ENCODE data around the gene SLC44A3.
A peak's percentile ranks its signal among the peaks of the same experiment; 100 is the strongest.

Gene SLC44A3

GRCh38 chr1:94919241-94920030 lies 99.3 kb downstream of the SLC44A3 start:
- Histone ChIP-seq H3K4me1 (ENCODE audit: insufficient read depth, low read length) (peaks cover 18% of the 10 kb centered on the region), H3K4me3 (ENCODE audit: low read length) (no peak overlapping the region), H2AFZ (ENCODE audit: low read depth, low read length) (no peak overlapping the region), H3K36me3 (ENCODE audit: insufficient read depth, low read length) (peaks cover 55% of the 10 kb centered on the region), H3K9me3 (ENCODE audit: low read length) (peaks cover 9% of the 10 kb centered on the region), H3K27me3 (ENCODE audit: insufficient read depth, low read length) (no peaks in the 10 kb centered on the region)

DNA sequence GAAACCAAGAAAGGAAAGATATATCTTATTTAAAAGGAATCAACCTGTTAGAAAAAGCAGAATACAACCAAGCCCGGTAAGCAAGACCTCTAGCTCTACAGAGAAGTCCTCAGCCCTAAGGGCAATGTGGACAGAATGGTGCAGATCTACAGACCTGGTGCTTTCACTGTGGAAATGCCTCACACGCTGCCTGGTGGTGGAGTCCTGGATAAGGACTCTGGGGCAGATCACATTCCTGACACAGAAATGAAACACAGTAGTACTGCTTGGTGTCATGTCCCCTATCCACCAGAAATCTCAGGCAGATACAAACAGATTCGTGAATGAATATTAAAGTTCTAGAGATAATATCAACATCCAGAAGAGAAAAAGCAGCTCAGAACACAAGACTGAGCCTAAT lies 99.9 kb downstream of the SLC44A3 start:
- peaks cover 54% of the 10 kb centered on the region for H3K36me3 ChIP-seq (ENCODE audit: insufficient read depth, low read length)
- H3K4me3 ChIP-seq (ENCODE audit: low read length), result no peak overlapping the region
- H3K27me3 ChIP-seq (ENCODE audit: insufficient read depth, low read length), result no peaks in the 10 kb centered on the region
- no peak overlapping the region for H2AFZ ChIP-seq (ENCODE audit: low read depth, low read length)
- peaks cover 24% of the 10 kb centered on the region for H3K4me1 ChIP-seq (ENCODE audit: insufficient read depth, low read length)
- peaks cover 8% of the 10 kb centered on the region for H3K9me3 ChIP-seq (ENCODE audit: low read length)

- H3K4me3 ChIP-seq (ENCODE audit: low read length), result no peak overlapping the region
These were observed 101.8 kb downstream of the SLC44A3 start for GRCh38 chr1:94921977-94922376.

GRCh38 chr1:94922761-94923331 lies 102.7 kb downstream of the SLC44A3 start:
- Histone ChIP-seq H2AFZ (ENCODE audit: low read depth, low read length) (no peak overlapping the region), H3K4me1 (ENCODE audit: insufficient read depth, low read length) (peaks cover 26% of the 10 kb centered on the region), H3K36me3 (ENCODE audit: insufficient read depth, low read length) (peaks cover 34% of the 10 kb centered on the region), H3K27me3 (ENCODE audit: insufficient read depth, low read length) (no peaks in the 10 kb centered on the region), H3K4me3 (ENCODE audit: low read length) (peak overlapping the region; percentile 5), H3K9me3 (ENCODE audit: low read length) (no peaks in the 10 kb centered on the region)

More at GRCh38 chr1:94921977-94922376, 101.8 kb downstream of the SLC44A3 start:
- peaks cover 38% of the 10 kb centered on the region for H3K36me3 ChIP-seq (ENCODE audit: insufficient read depth, low read length)
- no peaks in the 10 kb centered on the region for H3K9me3 ChIP-seq (ENCODE audit: low read length)
- no peak overlapping the region for H2AFZ ChIP-seq (ENCODE audit: low read depth, low read length)
- H3K27me3 ChIP-seq (ENCODE audit: insufficient read depth, low read length), result no peaks in the 10 kb centered on the region
- peaks cover 24% of the 10 kb centered on the region for H3K4me1 ChIP-seq (ENCODE audit: insufficient read depth, low read length)

DNA sequence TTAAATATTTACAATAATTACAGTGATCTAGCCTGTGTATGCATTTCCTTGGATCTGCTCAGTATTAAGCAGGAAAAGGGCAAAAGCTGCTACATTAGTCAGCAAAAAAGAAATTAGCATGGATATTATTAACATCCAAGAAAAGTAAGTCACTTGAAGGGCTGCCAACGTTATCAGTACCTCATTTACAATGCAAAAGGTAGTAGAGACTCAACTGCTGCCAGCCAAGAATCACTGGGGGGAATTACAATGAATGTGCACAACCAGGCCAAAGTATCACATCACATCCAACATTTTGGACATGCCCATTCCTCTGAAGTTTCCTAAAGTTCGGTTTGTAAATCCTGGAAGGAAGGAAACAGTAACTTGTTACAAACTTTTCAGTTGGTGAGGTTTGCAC lies 104.8 kb downstream of the SLC44A3 start:
- peaks cover 47% of the 10 kb centered on the region for H3K4me1 ChIP-seq (ENCODE audit: insufficient read depth, low read length)
- H3K4me3 ChIP-seq (ENCODE audit: low read length), result peak overlapping the region; percentile 99
- H3K9me3 ChIP-seq (ENCODE audit: low read length), result no peaks in the 10 kb centered on the region
- H2AFZ ChIP-seq (ENCODE audit: low read depth, low read length), result no peak overlapping the region
- H3K27me3 ChIP-seq (ENCODE audit: insufficient read depth, low read length), result no peaks in the 10 kb centered on the region
- H3K36me3 ChIP-seq (ENCODE audit: insufficient read depth, low read length), result peaks cover 24% of the 10 kb centered on the region

GRCh38 chr1:94925561-94926125 lies 105.5 kb downstream of the SLC44A3 start:
- peak overlapping the region; percentile 99 for H3K4me3 ChIP-seq (ENCODE audit: low read length)
- H3K4me1 ChIP-seq (ENCODE audit: insufficient read depth, low read length), result peaks cover 50% of the 10 kb centered on the region
- H2AFZ ChIP-seq (ENCODE audit: low read depth, low read length), result no peak overlapping the region
- H3K27me3 ChIP-seq (ENCODE audit: insufficient read depth, low read length), result no peaks in the 10 kb centered on the region
- H3K36me3 ChIP-seq (ENCODE audit: insufficient read depth, low read length), result peaks cover 24% of the 10 kb centered on the region
- no peaks in the 10 kb centered on the region for H3K9me3 ChIP-seq (ENCODE audit: low read length)

GRCh38 chr1:94926126-94926914 lies 106.2 kb downstream of the SLC44A3 start:
- Histone ChIP-seq H3K27me3 (ENCODE audit: insufficient read depth, low read length) (no peaks in the 10 kb centered on the region), H3K36me3 (ENCODE audit: insufficient read depth, low read length) (peaks cover 22% of the 10 kb centered on the region), H3K4me3 (ENCODE audit: low read length) (peak overlapping the region; percentile 99), H3K4me1 (ENCODE audit: insufficient read depth, low read length) (peaks cover 50% of the 10 kb centered on the region), H3K9me3 (ENCODE audit: low read length) (no peaks in the 10 kb centered on the region), H2AFZ (ENCODE audit: low read depth, low read length) (peak overlapping the region; percentile 55)

GRCh38 chr1:94926915-94927404 lies 106.8 kb downstream of the SLC44A3 start, which contains the start of gene CNN3:
Gene CNN3, minus strand, starts transcription at chr1:94927110. Its CDS starts 216 bp downstream, at chr1:94926894.
- Histone ChIP-seq H3K27me3 (ENCODE audit: insufficient read depth, low read length) (no peaks in the 10 kb centered on the region), H3K4me3 (ENCODE audit: low read length) (peak within 1 kb of the TSS; percentile 99)

DNA sequence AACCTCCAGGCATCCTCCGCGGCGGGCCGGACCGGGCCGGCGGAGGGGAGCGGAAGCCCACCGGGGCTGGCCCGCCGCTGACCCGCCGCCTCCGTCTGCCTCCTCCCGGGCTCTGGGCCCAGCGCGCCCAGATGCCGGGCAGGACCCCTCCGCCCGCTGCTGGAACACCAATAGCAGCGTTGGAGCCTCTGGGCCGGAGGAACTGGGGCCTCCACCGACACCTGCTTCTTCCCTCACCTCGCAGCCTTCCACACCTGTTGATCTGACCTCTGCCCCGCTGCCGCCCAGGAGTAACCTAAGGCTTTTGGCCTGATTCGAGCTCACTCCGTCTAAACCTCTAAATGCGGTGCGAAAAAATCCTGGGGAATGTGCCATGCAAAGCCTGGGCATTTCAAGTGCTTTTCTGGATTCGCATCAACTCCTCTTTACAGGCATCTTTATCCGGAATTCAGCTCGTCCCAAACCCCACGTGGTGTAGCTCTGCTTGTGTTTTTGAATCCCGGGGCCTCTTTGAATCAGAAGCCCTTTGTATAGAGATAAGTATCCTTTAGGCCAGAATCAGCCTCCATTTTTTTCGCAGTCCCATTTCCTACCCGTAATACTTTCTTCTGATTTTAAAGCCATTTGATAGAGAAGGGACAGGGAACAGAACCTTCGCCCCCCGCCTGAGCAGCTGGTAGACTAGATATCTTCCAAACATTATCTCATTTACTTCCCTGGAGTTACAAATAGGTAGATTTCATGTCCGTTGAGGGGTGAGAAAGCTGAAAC lies 107.4 kb downstream of the SLC44A3 start:
- Histone ChIP-seq H3K4me3 (ENCODE audit: low read length) (peak overlapping the region; percentile 99), H3K27me3 (ENCODE audit: insufficient read depth, low read length) (no peaks in the 10 kb centered on the region), H3K36me3 (ENCODE audit: insufficient read depth, low read length) (peaks cover 15% of the 10 kb centered on the region), H3K4me1 (ENCODE audit: insufficient read depth, low read length) (peaks cover 50% of the 10 kb centered on the region), H2AFZ (ENCODE audit: low read depth, low read length) (peak overlapping the region; percentile 70), H3K9me3 (ENCODE audit: low read length) (no peaks in the 10 kb centered on the region)

More at GRCh38 chr1:94926915-94927404, 106.8 kb downstream of the SLC44A3 start, which contains the start of gene CNN3:
- H3K4me1 ChIP-seq (ENCODE audit: insufficient read depth, low read length), result peaks cover 50% of the 10 kb centered on the region
- H3K9me3 ChIP-seq (ENCODE audit: low read length), result no peaks in the 10 kb centered on the region
- H3K36me3 ChIP-seq (ENCODE audit: insufficient read depth, low read length), result peaks cover 19% of the 10 kb centered on the region
- H2AFZ ChIP-seq (ENCODE audit: low read depth, low read length), result peak within 1 kb of the TSS; percentile 70

GRCh38 chr1:94928293-94928939 lies 108.3 kb downstream of the SLC44A3 start:
- peaks cover 42% of the 10 kb centered on the region for H3K4me1 ChIP-seq (ENCODE audit: insufficient read depth, low read length)
- H3K9me3 ChIP-seq (ENCODE audit: low read length), result no peaks in the 10 kb centered on the region
- no peaks in the 10 kb centered on the region for H3K27me3 ChIP-seq (ENCODE audit: insufficient read depth, low read length)
- H3K36me3 ChIP-seq (ENCODE audit: insufficient read depth, low read length), result peaks cover 16% of the 10 kb centered on the region
- H2AFZ ChIP-seq (ENCODE audit: low read depth, low read length), result no peak overlapping the region
- H3K4me3 ChIP-seq (ENCODE audit: low read length), result peak overlapping the region; percentile 99

DNA sequence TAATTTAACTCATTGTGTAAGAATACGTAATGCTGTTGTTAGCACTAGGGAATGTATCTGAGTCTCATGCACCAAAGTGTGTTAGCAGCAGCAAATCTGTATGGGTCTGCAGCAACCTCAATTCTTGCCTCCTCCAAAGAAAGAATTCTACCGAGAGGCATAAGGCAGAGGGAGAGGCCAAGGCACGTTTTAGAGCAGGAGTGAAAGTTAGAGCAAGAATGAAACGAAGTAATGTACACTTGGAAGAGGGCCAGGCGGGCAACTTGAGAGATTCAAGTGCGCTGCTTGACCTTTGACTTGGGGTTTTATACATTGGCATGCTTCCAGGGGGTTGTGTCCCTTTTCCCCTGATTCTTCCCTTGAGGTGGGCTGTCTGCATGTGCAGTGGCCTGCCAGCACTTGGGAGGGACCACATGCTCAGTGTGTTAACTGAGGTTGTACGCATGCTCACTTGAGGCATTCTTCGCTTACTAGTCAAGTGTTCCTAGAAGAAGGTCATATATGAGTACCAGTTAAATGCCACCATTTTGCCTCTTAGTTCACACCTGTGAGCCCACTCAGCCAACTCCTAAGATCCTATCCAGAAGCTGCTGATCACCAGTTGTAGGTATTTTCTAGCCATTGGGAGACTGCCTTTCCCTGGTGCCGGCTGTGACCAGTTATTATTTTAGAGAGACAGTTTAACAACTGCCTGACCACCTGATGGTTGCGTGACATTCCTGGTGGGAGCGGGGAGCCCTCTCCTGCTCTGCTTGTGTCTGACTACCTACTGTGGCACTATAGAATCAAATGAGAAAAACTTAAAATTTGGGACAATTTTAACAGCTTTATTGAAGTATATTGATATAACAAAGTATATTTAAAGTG lies 109.4 kb downstream of the SLC44A3 start:
- Histone ChIP-seq H3K4me3 (ENCODE audit: low read length) (peak overlapping the region; percentile 99), H3K9me3 (ENCODE audit: low read length) (no peaks in the 10 kb centered on the region), H3K4me1 (ENCODE audit: insufficient read depth, low read length) (peaks cover 31% of the 10 kb centered on the region), H3K36me3 (ENCODE audit: insufficient read depth, low read length) (peaks cover 12% of the 10 kb centered on the region), H3K27me3 (ENCODE audit: insufficient read depth, low read length) (no peaks in the 10 kb centered on the region), H2AFZ (ENCODE audit: low read depth, low read length) (no peak overlapping the region)
